KMS-11 (cell line): ENCODE data around the gene ANGPTL4.

ENCODE experiments used
- H2AFZ ChIP-seq: fragments of 200-600 bp; sonication (generic); 2 replicates; pipeline ENCODE4 v1.6.1; 2016; ENCODE audit warnings: antibody characterized with exemption, mixed run types, low read depth
- H3K27ac ChIP-seq: fragments of 200-600 bp; sonication (generic); 2 replicates; pipeline ENCODE4 v1.6.1; 2016; ENCODE audit warnings: mild to moderate bottlenecking, mixed run types
- H3K27me3 ChIP-seq: fragments of 200-600 bp; sonication (generic); 2 replicates; pipeline ENCODE4 v1.6.1; 2017; ENCODE audit warnings: mild to moderate bottlenecking, low read depth, mixed run types, moderate library complexity; ENCODE audit not compliant: insufficient read depth
- H3K36me3 ChIP-seq: fragments of 200-600 bp; sonication (generic); 2 replicates; pipeline ENCODE4 v1.6.1; 2017; ENCODE audit warnings: mild to moderate bottlenecking, mixed run types; ENCODE audit not compliant: insufficient read depth
- H3K4me1 ChIP-seq: fragments of 200-600 bp; sonication (generic); 2 replicates; pipeline ENCODE4 v1.6.1; 2016; ENCODE audit warnings: mild to moderate bottlenecking, low read depth, mixed run types; ENCODE audit not compliant: poor library complexity, severe bottlenecking
- H3K4me2 ChIP-seq: fragments of 200-600 bp; sonication (generic); 2 replicates; pipeline ENCODE4 v1.7.0; 2016; ENCODE audit warnings: mild to moderate bottlenecking, mixed run types
- H3K4me3 ChIP-seq: fragments of 200-600 bp; sonication (generic); IDR thresholded peaks from 2 replicates; pipeline ENCODE4 v1.6.1; 2017; ENCODE audit warnings: low read depth, low read length, mixed read lengths; ENCODE audit not compliant: insufficient read depth
- H3K79me2 ChIP-seq: fragments of 200-600 bp; sonication (generic); 2 replicates; pipeline ENCODE4 v1.6.1; 2016; ENCODE audit warnings: low read depth, mixed run types; ENCODE audit not compliant: insufficient read depth
- H3K9ac ChIP-seq: fragments of 200-600 bp; sonication (generic); 2 replicates; pipeline ENCODE4 v1.6.1; 2016; ENCODE audit warnings: mild to moderate bottlenecking, mixed run types
- H4K20me1 ChIP-seq: fragments of 200-600 bp; sonication (generic); 2 replicates; pipeline ENCODE4 v1.6.1; 2016; ENCODE audit warnings: mild to moderate bottlenecking, mixed run types; ENCODE audit not compliant: insufficient read depth
- CTCF ChIP-seq: fragments of 200-600 bp; sonication (generic); conservative IDR thresholded peaks from 2 replicates; pipeline ENCODE4 v1.6.1; 2017; ENCODE audit warnings: low read depth, mild to moderate bottlenecking, antibody characterized with exemption, low read length, moderate library complexity, mixed read lengths

Gene ANGPTL4

GRCh38 chr19:8423817-8424223 is 59.9 kb downstream of the ANGPTL4 start:
- TF ChIP-seq CTCF: no peak
- Histone ChIP-seq H3K36me3 (no peaks in the 10 kb centered on the region), H3K4me3 (no peak overlapping the region), H3K4me2 (no peak overlapping the region), H3K79me2 (no peaks in the 10 kb centered on the region), H3K9ac (no peak overlapping the region), H3K4me1 (no peaks in the 10 kb centered on the region), H4K20me1 (no peaks in the 10 kb centered on the region), H3K27ac (no peak overlapping the region), H3K27me3 (no peaks in the 10 kb centered on the region), H2AFZ (no peak overlapping the region)
